Mesothelial cell of epicardium (in vitro differentiated cells): ENCODE data around the gene ACTN4. TPM values are rescaled to one million over a fixed set of nuclear protein-coding genes. Genes with fewer than 3 reads are reported as not detected.

Source experiments
- DNase-seq, 2 experiments: peaks; one replicate each; pipeline ENCODE4 v3.0.0; 2021; ENCODE audit warnings: low spot score in 2 of 2; ENCODE audit not compliant: unreplicated experiment in 2 of 2
- H3K27ac Mint-ChIP-seq: 2 replicates; pipeline ENCODE4 v1.8.0; 2021; ENCODE audit warnings: mixed read lengths
- H3K27me3 Mint-ChIP-seq: 2 replicates; pipeline ENCODE4 v1.8.0; 2021; ENCODE audit warnings: low read depth, mixed read lengths
- H3K36me3 Mint-ChIP-seq: 2 replicates; pipeline ENCODE4 v1.8.0; 2021; ENCODE audit warnings: mixed read lengths
- H3K4me1 Mint-ChIP-seq: 2 replicates; pipeline ENCODE4 v1.8.0; 2021; ENCODE audit warnings: mixed read lengths
- H3K4me3 Mint-ChIP-seq: 2 replicates; pipeline ENCODE4 v1.8.0; 2021; ENCODE audit warnings: mild to moderate bottlenecking, moderate library complexity, mixed read lengths
- H3K9me3 Mint-ChIP-seq: 2 replicates; pipeline ENCODE4 v1.8.0; 2021; ENCODE audit warnings: mixed read lengths
- total RNA-seq: library from RNA; stranded (reverse); gene quantifications from 3 replicates; pipeline ENCODE4 v1.2.1, GENCODE V29; 2021
- TF ChIP-seq, protein P1 (sequence below): fragments of 200-600 bp; sonication (generic); IDR thresholded peaks from one replicate; pipeline ENCODE4 v1.5.0; 2021; ENCODE audit warnings: antibody characterized with exemption; ENCODE audit not compliant: unreplicated experiment

Gene ACTN4
- total RNA-seq, 1 donor from 2014 or later: 452 TPM

- no peak for DNase-seq
- Mint-ChIP-seq H3K27ac (peak overlapping the region; percentile 100), H3K9me3 (peaks cover 10% of the 10 kb centered on the region), H3K27me3 (no peaks in the 10 kb centered on the region), H3K4me1 (peaks cover 65% of the 10 kb centered on the region), H3K4me3 (peak overlapping the region; percentile 43), H3K36me3 (peaks cover 24% of the 10 kb centered on the region)
- TF ChIP-seq, protein P1, sequence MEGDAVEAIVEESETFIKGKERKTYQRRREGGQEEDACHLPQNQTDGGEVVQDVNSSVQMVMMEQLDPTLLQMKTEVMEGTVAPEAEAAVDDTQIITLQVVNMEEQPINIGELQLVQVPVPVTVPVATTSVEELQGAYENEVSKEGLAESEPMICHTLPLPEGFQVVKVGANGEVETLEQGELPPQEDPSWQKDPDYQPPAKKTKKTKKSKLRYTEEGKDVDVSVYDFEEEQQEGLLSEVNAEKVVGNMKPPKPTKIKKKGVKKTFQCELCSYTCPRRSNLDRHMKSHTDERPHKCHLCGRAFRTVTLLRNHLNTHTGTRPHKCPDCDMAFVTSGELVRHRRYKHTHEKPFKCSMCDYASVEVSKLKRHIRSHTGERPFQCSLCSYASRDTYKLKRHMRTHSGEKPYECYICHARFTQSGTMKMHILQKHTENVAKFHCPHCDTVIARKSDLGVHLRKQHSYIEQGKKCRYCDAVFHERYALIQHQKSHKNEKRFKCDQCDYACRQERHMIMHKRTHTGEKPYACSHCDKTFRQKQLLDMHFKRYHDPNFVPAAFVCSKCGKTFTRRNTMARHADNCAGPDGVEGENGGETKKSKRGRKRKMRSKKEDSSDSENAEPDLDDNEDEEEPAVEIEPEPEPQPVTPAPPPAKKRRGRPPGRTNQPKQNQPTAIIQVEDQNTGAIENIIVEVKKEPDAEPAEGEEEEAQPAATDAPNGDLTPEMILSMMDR: no peak
Observed at GRCh38 chr19:38691938-38692457, 44.5 kb downstream of the ACTN4 start.

GRCh38 chr19:38692458-38693379 is 45.3 kb downstream of the ACTN4 start:
- Mint-ChIP-seq H3K36me3 (peaks cover 21% of the 10 kb centered on the region), H3K4me3 (peak overlapping the region; percentile 30), H3K9me3 (peaks cover 5% of the 10 kb centered on the region), H3K27ac (peak overlapping the region; percentile 100), H3K4me1 (peaks cover 62% of the 10 kb centered on the region), H3K27me3 (no peaks in the 10 kb centered on the region)
- no peak for DNase-seq
- TF ChIP-seq, protein P1: no peak

DNA sequence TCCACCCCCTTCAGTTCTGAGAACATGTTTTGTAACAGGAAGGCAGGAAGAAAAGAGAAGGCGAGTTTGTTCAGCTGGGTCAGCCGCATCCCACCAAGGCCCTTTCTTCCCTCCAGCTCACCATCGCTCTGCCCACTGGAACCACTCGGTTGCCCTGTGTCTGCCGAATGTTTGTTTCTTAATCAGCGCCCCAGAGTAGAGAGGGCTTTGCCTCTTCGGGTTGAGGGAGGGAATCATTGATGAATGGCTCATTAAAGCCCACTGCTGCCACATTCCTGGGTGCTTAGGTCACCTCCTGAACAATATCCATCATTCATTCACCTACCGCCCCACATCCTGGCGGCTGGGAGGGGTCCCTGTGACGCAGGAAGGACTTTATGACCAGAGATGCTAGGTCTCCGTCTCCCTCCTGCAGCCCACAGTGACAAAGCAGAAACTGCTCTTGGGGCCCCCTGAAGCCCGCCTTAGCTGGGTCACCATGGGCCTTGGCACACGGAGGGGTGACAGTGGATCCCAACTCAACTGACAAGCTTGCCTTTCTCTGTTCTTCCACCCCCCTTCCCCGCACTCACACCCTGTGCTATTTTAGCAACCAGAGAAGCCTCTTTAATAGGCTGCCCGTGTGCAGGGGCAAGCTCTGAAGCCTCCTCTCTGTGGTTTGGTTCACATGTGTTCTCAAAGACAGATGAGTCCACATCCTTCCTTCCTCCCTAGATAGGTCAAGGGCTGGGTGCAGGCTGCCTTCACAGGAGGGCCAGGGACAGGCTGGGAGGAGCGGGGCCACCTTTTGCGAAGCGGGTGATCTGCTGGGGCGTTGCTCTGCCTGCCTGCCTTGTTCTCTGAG is 46.2 kb downstream of the ACTN4 start:
- Mint-ChIP-seq H3K27ac (peak overlapping the region; percentile 100), H3K9me3 (peaks cover 4% of the 10 kb centered on the region), H3K36me3 (peaks cover 19% of the 10 kb centered on the region), H3K4me3 (peak overlapping the region; percentile 30), H3K27me3 (no peaks in the 10 kb centered on the region), H3K4me1 (peaks cover 69% of the 10 kb centered on the region)
- peak in 1 of 2 experiments; percentile 56 for DNase-seq
- TF ChIP-seq, protein P1: no peak

GRCh38 chr19:38695317-38695683 is 47.9 kb downstream of the ACTN4 start:
- TF ChIP-seq, protein P1: no peak
- no peak for DNase-seq
- H3K4me1 Mint-ChIP-seq: peaks cover 64% of the 10 kb centered on the region
- peaks cover 9% of the 10 kb centered on the region for H3K36me3 Mint-ChIP-seq
- H3K27ac Mint-ChIP-seq: peak overlapping the region; percentile 100
- no peaks in the 10 kb centered on the region for H3K9me3 Mint-ChIP-seq
- H3K4me3 Mint-ChIP-seq: no peak overlapping the region
- no peaks in the 10 kb centered on the region for H3K27me3 Mint-ChIP-seq

DNA sequence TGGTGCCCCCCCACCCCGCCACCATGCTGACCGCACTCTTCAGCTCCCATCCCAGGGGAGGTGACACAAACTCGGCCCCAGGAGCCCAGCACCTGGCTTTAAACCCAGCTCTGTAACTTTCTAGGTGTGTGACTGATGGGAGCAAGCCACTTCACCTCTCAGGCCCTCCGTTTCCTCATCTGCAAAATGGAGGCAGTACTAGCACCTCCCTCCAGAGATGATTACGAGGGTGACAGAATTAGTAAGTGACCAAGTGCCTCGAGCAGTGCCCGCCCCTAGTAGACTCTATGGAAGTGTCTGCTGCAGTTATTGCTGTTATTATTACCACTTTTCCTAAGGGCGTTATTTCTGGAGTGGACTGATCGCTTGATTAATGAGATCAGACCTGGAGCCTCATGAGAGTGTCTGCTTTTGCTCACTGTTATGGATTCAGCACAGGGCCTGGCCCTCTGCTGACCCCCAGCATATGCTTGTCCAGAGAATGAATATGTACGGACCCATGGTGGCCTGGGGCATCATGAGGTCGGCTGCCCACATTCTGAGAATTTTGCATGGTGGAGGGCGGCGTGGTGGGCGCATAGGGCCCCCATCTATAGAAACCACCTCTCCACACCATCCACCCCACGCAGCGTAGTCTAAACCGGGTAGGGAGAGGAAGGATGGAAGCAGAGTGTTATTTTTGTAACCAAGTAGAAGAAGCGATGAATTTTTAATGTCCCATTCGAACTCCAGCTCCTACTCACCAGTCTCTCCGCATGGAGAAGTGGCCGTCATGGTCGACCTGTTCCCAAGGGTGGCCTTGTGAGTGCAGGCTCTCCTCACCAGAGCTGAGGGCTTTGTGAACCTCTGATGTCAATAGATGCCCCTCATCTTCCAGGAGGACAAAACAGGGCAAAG is 48.6 kb downstream of the ACTN4 start:
- H3K36me3 Mint-ChIP-seq: peaks cover 13% of the 10 kb centered on the region
- no peaks in the 10 kb centered on the region for H3K9me3 Mint-ChIP-seq
- no peak overlapping the region for H3K4me3 Mint-ChIP-seq
- DNase-seq: no peak
- H3K27me3 Mint-ChIP-seq: no peaks in the 10 kb centered on the region
- H3K27ac Mint-ChIP-seq: peak overlapping the region; percentile 100
- TF ChIP-seq, protein P1: no peak
- H3K4me1 Mint-ChIP-seq: peaks cover 59% of the 10 kb centered on the region
